Common myeloid progenitor, CD34-positive (primary cell): ENCODE results near the gene TTC23L.
A peak's percentile ranks its signal among the peaks of the same experiment; 100 is the strongest.

ENCODE experiments used
- CTCF ChIA-PET: fragments of 350-600 bp; sonication (Branson Sonifier 250); formaldehyde crosslinking; loops from one replicate; lab custom pipeline; 2021; ENCODE audit warnings: antibody characterized with exemption; lab: Charles Lee
- POLR2A ChIA-PET: fragments of 350-600 bp; sonication (Branson Sonifier 250); formaldehyde crosslinking; loops from one replicate; lab custom pipeline; 2021; ENCODE audit warnings: antibody characterized with exemption; lab: Charles Lee
- DNase-seq, 3 donors: peaks; one replicate each; pipeline versions ENCODE4 v3.0.0 to v3.0.0-alpha.2; 2013
- H3K27ac ChIP-seq, 2 experiments: 1 replicate in 1 of 2; 2 replicates in 1 of 2; pipeline ENCODE4 v1.7.0; 2013; ENCODE audit warnings: inconsistent platforms in 2 of 2, low read length in 2 of 2, mild to moderate bottlenecking in 2 of 2, low read depth in 1 of 2, moderate library complexity in 1 of 2; ENCODE audit not compliant: severe bottlenecking in 2 of 2, insufficient read depth in 1 of 2, poor library complexity in 1 of 2
- H3K27me3 ChIP-seq, 5 experiments: replicated peaks in 2 of 5; 1 replicate in 3 of 5; 2 replicates in 2 of 5; pipeline versions ENCODE4 v1.6.1 to v1.7.0; 2013; ENCODE audit warnings: low read length in 4 of 5, mild to moderate bottlenecking in 2 of 5, moderate library complexity in 2 of 5, inconsistent platforms in 1 of 5; ENCODE audit not compliant: insufficient read depth in 5 of 5, control insufficient read depth in 4 of 5
- H3K36me3 ChIP-seq, 4 experiments: 1 replicate in 2 of 4; 2 replicates in 2 of 4; pipeline versions ENCODE4 v1.6.1 to v1.7.0; 2013; ENCODE audit warnings: low read length in 3 of 4, control low read depth in 1 of 4, mild to moderate bottlenecking in 1 of 4; ENCODE audit not compliant: control insufficient read depth in 4 of 4, insufficient read depth in 4 of 4
- H3K4me1 ChIP-seq, 4 experiments: 1 replicate in 3 of 4; 2 replicates in 1 of 4; pipeline versions ENCODE4 v1.6.1 to v1.7.1; 2013; ENCODE audit warnings: low read length in 3 of 4, mild to moderate bottlenecking in 3 of 4, control low read depth in 1 of 4, inconsistent platforms in 1 of 4, moderate library complexity in 1 of 4; ENCODE audit not compliant: control insufficient read depth in 4 of 4, insufficient read depth in 4 of 4; ENCODE audit errors: control extremely low read depth in 1 of 4
- H3K4me3 ChIP-seq, 7 experiments: 1 replicate in 4 of 7; 2 replicates in 3 of 7; pipeline versions ENCODE4 v1.5.1 to v1.7.0; 2013; ENCODE audit warnings: mild to moderate bottlenecking in 7 of 7, low read length in 6 of 7, moderate library complexity in 6 of 7, inconsistent platforms in 2 of 7, low read depth in 2 of 7, control low read depth in 1 of 7; ENCODE audit not compliant: insufficient read depth in 4 of 7, control insufficient read depth in 1 of 7; ENCODE audit errors: extremely low read depth in 1 of 7
- H3K9me3 ChIP-seq, 5 experiments: 1 replicate in 4 of 5; 2 replicates in 1 of 5; pipeline versions ENCODE4 v1.6.1 to v1.7.1; 2013; ENCODE audit warnings: low read length in 4 of 5, mild to moderate bottlenecking in 2 of 5, inconsistent platforms in 1 of 5, low read depth in 1 of 5, moderate library complexity in 1 of 5; ENCODE audit not compliant: control insufficient read depth in 4 of 5, insufficient read depth in 2 of 5; ENCODE audit errors: control extremely low read depth in 1 of 5
- WGBS: methylation state at CpG from one replicate; pipeline ENCODE4 v1.1.5; 2013; ENCODE audit not compliant: insufficient coverage; 5-methylcytosine and 5-hydroxymethylcytosine counted together

TTC23L gene

GRCh38 chr5:34898258-34898895 is 59.4 kb downstream of the TTC23L start:
- peak; percentile 65 to 82 (median 78) for DNase-seq
- peaks cover 0 to 3% (median 0%) of the 10 kb centered on the region in 4 experiments for H3K4me1 ChIP-seq
- H3K4me3 ChIP-seq = no peak overlapping the region
- 0% methylated on average over 2 of the region's 3 CpGs for WGBS
- no peak overlapping the region for H3K27ac ChIP-seq
- POLR2A ChIA-PET = interaction anchor here (0.5 kb wide), 1 partner anchor 1192 kb away, joined by 4 read pairs; no protein-coding TSS in a partner anchor
- no peaks in the 10 kb centered on the region for H3K9me3 ChIP-seq
- no peaks in the 10 kb centered on the region for H3K27me3 ChIP-seq
- peaks cover 0 to 5% (median under 1%) of the 10 kb centered on the region in 4 experiments for H3K36me3 ChIP-seq
- CTCF ChIA-PET = interaction anchor here (0.6 to 4.6 kb wide), 40 partner anchors 8 to 752 kb away, joined by 3 to 70 read pairs (median 4); partner anchors contain the start of genes BRIX1 and TTC23L

DNA sequence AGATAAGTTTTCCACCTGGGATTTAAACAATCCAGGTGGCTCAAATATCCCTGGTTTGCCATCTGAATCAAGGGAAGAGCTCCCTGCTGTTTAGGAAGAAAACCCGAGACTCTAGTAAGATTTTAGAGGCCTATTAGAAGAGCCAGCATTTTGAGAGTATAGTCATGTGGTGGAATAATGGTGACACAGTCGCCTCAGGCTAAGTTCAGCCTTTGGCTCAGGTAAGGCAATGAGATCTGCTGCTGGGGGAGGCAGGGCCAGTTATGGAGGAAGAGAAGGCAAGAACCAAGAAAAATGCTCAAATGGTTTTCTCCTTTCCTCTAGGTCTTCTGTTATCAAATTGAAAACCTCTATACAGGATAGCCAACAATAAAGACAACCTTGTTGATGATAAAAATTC is 60.1 kb downstream of the TTC23L start:
- Histone ChIP-seq H3K4me1 (peaks cover 0 to 7% (median 2%) of the 10 kb centered on the region in 4 experiments), H3K27ac (no peak overlapping the region), H3K9me3 (no peaks in the 10 kb centered on the region), H3K27me3 (no peaks in the 10 kb centered on the region), H3K36me3 (peaks cover 0 to 5% (median under 1%) of the 10 kb centered on the region in 4 experiments), H3K4me3 (no peak overlapping the region)
- no peak for DNase-seq
- 100% methylated on average over 2 of the region's 2 CpGs for WGBS
- POLR2A ChIA-PET = no interaction called here
- CTCF ChIA-PET = interaction anchor here (0.7 to 4.6 kb wide), 30 partner anchors 9 to 752 kb away, joined by 3 to 70 read pairs (median 4); partner anchors contain the start of genes BRIX1 and TTC23L

GRCh38 chr5:34900652-34901051 is 61.7 kb downstream of the TTC23L start:
- ChIA-PET POLR2A (no interaction called here), CTCF (interaction anchor here (1.1 to 1.7 kb wide), 5 partner anchors 16 to 425 kb away, joined by 3 to 7 read pairs (median 4); no protein-coding TSS in a partner anchor)
- WGBS = 100% methylated on average over 2 of the region's 6 CpGs
- H3K27me3 ChIP-seq = no peaks in the 10 kb centered on the region
- H3K4me1 ChIP-seq = peaks cover 0 to 7% (median 2%) of the 10 kb centered on the region in 4 experiments
- H3K4me3 ChIP-seq = no peak overlapping the region
- no peaks in the 10 kb centered on the region for H3K9me3 ChIP-seq
- H3K36me3 ChIP-seq = peaks cover 0 to 12% (median 4%) of the 10 kb centered on the region in 4 experiments
- DNase-seq = no peak
- H3K27ac ChIP-seq = no peak overlapping the region

- CTCF ChIA-PET = interaction anchor here (0.9 to 5.3 kb wide), 8 partner anchors 9 to 431 kb away, joined by 3 to 23 read pairs (median 4); no protein-coding TSS in a partner anchor
- DNase-seq = peak; percentile 21 to 72 (median 64)
- Histone ChIP-seq H3K27me3 (no peaks in the 10 kb centered on the region), H3K36me3 (peaks cover 0 to 25% (median 7%) of the 10 kb centered on the region in 4 experiments), H3K4me3 (no peak overlapping the region), H3K9me3 (no peaks in the 10 kb centered on the region), H3K4me1 (peaks cover 0 to 7% (median 2%) of the 10 kb centered on the region in 4 experiments), H3K27ac (no peak overlapping the region)
- POLR2A ChIA-PET = no interaction called here
- WGBS = no CpG with 5 or more reads among the region's 1 CpG
These were observed 64.3 kb downstream of the TTC23L start for GRCh38 chr5:34903260-34903659.

- Histone ChIP-seq H3K36me3 (peaks cover 0 to 43% (median 18%) of the 10 kb centered on the region in 4 experiments), H3K4me1 (peaks cover 0 to 7% (median 2%) of the 10 kb centered on the region in 4 experiments), H3K9me3 (no peaks in the 10 kb centered on the region), H3K27me3 (no peaks in the 10 kb centered on the region), H3K27ac (no peak overlapping the region), H3K4me3 (no peak overlapping the region)
- POLR2A ChIA-PET = no interaction called here
- DNase-seq = peak in 2 of 3 donors; percentile 7 to 15
- no CpG with 5 or more reads among the region's 2 CpGs for WGBS
- CTCF ChIA-PET = interaction anchor here (0.7 to 5.3 kb wide), 8 partner anchors 9 to 436 kb away, joined by 3 to 23 read pairs (median 4); partner anchors contain the start of genes BRIX1 and RAD1
These were observed 66.6 kb downstream of the TTC23L start for GRCh38 chr5:34905564-34905963.

DNA sequence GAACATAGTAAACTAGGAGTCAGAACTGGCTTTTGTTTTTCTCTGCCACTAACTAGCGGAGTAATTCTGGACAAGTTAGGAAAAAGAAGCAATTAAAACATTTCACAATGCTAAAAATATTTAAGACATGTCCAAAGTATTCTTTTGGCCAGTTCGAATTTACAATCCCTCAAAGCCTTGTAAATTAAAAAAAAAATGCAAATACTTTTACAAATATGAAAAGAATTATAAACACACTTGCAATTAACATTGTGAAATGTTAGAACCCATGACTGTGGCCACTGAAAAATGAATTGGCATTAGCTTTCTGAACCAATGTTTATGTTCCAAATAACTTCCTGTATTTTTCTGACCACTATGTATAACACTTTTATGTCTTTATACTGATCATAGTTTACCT is 74.1 kb downstream of the TTC23L start:
- no peak overlapping the region for H3K27ac ChIP-seq
- POLR2A ChIA-PET = no interaction called here

More for the DNA sequence above, 74.1 kb downstream of the TTC23L start:
- DNase-seq = no peak
- H3K27me3 ChIP-seq = no peaks in the 10 kb centered on the region
- no CpG with 5 or more reads among the region's 2 CpGs for WGBS
- H3K36me3 ChIP-seq = peaks cover 8 to 36% (median 20%) of the 10 kb centered on the region in 4 experiments
- CTCF ChIA-PET = interaction anchor here (2.5 kb wide), 1 partner anchor 9 kb away, joined by 9 read pairs; no protein-coding TSS in a partner anchor
- no peak overlapping the region for H3K4me3 ChIP-seq
- peaks cover 19 to 36% (median 26%) of the 10 kb centered on the region in 4 experiments for H3K4me1 ChIP-seq
- H3K9me3 ChIP-seq = no peaks in the 10 kb centered on the region
